Hematopoietic multipotent progenitor cell treated with erythropoietin and hydrocortisone succinate and interleukin-3 and kit ligand, for 4 days (in vitro differentiated cells): ENCODE data around the gene SMARCC2.
"Not testable (repeated sequence)": the region's sequence is repeated elsewhere in the genome, so short reads cannot be mapped to it uniquely, and the experiment has no call there.

Experiments used
- DNase-seq: peaks from one replicate; pipeline ENCODE4 v3.0.0-alpha.2; 2015

The SMARCC2 gene

DNA sequence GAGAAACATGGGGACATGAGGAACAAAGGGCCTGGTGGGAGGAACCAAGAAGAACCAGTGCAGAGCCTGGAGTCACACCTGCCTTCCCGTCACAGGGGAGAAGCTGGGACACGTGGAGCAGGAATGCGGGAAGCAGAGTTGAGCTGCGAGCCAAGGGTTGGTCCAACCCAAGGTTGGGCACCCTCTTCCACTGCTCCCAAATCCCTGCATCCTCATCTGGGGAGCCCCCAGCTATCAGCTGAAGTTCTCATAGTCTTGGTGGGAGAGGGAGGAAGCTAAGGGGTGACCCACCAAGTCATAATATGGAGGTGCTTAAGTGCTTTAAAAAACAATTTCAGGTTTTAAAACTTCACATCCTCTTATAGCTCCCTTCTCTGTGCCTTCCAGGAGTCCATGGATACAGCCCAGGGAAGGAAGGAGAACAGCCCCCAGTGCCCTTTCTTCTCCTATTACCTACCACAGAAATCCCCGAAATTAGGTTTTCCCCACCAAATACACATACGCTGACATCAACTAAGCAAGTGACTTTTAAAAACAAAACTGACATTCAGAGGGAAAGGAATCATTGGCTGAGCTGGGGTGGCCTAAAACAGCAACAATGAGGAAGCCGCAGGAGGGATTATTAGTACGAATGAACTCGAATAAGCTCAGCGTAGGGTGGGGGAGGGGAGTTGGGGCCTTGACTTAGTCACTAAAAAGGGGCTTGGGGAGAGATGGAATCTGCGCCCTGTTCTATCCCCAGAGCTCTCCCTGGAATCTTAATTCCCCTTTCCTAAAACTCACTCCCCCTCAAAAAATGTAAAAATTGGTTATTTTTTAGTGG lies 26.6 kb downstream of the SMARCC2 start:
- DNase-seq, result no peak

DNA sequence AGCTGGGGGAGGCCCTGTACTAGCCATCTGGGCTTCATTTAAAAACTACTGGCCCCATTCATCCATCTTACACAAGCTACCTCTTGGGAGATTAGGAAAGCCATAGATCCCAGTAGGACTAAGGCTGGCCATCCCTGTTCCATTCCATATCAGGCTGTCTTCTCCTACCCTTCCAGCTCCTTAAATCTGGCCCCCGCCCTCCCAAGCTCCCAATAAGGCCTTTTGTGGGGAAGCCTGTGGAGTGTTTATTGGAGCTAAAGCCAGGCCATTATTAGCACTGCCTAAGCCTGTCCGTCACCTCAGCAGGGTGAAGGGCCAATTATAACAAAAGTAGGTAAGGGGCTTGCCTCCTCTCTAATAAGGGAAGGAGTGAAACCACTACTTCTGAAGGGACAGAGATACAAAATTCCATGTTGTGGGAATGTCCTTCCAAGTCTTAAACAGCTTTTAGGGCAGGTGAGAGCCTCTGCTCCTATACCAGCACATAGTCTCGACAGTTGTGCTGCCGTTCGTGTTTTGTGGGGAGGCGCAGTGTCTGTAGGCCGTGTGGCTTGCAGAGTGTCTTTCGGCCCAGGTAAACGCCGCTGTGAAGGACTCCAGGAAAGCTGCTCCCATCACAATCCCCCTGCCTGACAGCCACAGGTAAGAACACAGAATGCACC lies 27.5 kb downstream of the SMARCC2 start:
- no peak for DNase-seq

DNA sequence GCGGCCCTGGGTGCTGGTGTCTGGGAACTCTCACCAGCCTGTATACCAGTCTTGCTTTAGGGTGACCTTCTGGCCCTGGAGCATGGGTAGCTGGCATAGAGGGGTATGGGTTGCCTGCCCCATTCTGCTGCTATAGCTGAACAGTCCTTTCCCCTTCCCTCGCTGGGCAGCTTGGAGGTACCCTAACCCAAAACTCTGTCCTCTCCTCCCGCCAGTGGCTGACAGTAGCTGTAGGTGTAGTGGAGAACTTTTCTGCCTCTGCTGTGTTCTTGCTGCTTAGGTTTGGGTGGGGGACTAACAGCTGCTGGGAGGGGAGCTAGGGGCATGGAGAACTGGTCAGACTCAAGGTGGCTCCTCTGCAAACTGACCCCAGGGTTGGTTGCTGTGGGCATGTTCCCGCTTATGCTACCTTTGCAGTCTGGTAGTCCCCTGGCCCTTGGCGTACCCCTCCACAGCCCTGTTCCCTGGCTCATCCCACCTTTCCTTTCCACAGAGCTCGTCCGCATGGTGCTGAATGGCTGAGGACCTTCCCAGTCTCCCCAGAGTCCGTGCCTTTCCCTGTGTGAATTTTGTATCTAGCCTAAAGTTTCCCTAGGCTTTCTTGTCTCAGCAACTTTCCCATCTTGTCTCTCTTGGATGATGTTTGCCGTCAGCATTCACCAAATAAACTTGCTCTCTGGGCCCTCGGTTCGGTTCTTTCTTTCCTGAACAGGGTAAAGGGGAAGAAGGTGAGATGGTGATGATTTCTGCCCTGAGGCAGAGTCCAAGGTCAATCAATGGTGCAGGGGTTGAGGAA lies 28.2 kb downstream of the SMARCC2 start:
- DNase-seq, result no peak

DNA sequence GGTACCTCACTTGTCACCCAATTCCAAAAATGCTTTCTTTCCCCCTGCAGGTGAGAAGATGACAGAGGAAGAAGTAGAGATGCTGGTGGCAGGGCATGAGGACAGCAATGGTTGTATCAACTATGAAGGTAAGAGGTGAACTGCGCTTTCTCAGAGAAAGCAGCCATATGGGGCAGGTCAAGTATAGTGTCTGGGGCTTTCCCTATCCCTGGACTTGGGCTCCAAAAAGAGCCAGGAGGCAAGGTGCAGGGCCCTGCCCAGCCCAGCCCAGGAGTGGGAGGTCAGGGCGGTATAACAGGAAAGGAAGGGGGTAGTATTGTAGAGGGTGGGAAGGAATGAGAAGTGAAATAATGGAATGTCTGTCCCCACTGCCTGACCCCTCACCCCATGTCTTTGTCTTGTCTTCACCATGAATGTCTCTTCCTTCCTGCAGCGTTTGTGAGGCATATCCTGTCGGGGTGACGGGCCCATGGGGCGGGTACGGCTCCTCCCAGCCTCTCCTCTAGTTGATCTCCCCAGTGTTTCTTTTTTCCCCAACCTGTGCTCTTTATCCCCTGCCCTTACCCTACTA lies 29.0 kb downstream of the SMARCC2 start:
- peak; percentile 49 for DNase-seq

DNA sequence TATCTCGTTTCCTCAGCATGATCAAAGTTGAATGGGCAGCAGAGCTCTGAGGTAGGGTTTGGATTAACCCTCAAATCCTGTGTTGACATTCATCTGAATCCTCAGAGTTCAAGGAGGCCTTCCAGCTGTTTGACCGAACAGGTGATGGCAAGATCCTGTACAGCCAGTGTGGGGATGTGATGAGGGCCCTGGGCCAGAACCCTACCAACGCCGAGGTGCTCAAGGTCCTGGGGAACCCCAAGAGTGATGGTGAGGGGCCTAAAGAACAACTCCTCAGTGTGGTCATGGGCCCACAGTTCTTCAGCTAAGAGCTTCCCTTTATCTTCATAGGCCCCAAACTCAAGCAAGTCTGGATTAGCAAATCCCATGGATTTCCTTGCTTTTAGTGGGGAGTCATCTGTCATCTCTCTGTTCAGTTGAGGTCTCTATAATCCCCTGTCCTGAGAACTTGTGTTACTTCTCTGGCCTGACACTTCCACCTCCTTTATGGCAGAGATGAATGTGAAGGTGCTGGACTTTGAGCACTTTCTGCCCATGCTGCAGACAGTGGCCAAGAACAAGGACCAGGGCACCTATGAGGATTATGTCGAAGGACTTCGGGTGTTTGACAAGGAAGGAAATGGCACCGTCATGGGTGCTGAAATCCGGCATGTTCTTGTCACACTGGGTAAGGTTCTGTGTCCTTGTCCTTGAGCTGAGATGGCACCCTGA lies 29.6 kb downstream of the SMARCC2 start:
- no peak for DNase-seq

DNA sequence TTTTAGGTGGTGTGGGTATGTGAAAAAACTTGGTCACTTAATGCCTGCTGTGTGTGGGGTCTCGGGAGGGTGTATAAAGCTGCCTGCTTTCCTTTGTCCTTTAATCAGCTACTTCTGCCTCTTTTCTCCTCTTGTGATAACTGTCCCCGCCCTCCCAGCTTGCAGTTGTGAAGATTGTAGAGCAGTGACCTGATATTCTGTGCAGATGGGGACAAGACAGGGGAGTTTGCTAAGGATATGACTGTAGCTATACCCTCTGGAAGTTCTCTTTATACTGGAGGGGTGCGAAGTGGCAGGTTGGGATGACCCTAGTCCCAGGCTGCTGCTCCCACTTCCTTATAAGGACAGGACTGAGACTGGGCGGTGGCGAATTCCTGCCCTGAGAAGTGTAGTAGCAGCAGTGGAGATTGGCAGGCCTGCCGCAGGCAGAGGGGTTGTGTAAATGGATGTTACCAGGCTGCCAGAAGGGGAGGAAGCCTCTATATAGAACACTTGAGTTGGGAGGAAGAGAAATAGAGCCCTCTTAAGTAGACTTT lies 30.3 kb downstream of the SMARCC2 start:
- DNase-seq, result peak; percentile 78

DNA sequence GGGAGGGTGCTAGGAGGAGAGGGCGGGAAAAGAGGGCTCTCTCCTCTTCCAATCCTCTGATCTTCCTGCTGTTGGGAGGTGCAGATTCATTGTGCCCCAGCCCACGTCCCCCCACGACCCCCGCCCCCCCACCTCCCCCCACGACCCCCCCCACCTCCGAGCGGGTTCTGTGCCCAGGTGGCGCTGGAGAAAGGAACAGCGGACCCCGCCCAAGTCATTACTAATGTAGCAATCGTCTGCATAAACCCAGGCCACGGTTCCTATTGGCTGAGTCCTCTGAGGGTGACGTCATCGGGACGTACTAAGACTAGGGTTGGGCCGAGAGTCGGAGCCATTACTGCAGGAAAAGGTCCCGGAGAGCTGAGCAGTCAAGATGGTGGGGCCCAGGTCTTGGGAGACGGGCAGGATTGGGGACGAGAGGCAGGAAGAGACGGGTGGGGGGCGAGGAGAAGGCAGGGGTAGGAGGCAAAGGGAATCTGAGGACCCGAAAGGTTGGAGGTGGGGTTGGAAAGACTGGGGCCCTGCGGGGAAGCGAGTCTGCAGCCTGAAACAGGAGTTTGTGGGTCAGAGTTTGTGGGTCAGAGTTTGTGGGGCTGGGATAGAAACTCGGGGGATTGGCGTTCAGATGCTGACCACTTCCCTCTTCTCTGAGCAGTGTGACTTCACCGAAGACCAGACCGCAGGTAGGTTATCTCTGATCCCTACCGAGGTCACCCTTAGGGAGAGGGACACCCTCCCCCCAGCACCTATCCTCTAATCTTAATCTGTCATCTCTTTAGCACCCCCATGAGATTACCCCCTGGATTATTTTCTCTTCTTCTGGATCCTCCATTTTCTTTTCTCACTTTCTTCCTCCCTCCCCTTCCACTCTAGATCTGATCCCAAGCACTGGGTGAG lies 31.0 kb downstream of the SMARCC2 start, which contains the start of gene MYL6:
MYL6 (plus strand) TSS at position 331 of the 897 bp plus-strand sequence; CDS start at position 374, 43 bp downstream.
- peak; percentile 99 for DNase-seq

DNA sequence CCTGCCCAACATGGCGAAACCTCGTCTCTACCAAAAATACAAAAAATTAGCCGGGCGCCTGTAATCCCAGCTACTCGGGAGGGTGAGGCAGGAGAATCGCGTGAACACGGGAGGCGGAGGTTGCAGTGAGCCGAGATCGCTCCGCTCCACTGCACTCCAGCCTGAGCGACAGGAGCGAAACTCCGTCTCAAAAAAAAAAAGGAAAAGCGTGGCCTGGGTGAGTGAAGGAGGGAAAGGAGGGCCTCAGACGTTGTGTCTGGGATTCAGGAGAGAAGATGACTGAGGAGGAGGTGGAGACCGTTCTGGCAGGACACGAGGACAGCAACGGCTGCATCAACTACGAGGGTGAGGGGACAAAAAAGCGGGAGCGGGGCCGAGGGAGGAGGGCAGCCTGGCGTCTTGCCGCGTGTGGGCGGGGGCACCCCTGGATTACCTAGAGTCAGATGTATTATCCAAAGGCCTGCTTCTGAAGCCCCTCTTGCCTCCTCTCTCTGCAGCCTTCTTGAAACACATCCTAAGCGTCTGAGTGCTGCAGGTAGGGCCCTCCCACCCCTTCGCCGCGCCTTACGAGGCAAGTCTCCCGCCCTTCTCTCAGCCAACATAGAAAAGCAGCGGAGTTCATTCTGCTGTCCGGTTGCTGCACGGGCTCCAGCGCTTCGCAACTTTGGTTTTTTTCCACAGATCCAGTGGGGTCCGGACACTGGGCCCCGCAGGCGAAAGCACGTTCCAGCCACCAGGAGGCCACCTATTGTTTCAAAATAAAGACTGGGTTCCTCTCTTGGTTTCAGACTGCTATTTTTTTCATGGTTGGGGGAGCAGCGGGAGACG lies 31.9 kb downstream of the SMARCC2 start:
- peak; percentile 87 for DNase-seq

DNA sequence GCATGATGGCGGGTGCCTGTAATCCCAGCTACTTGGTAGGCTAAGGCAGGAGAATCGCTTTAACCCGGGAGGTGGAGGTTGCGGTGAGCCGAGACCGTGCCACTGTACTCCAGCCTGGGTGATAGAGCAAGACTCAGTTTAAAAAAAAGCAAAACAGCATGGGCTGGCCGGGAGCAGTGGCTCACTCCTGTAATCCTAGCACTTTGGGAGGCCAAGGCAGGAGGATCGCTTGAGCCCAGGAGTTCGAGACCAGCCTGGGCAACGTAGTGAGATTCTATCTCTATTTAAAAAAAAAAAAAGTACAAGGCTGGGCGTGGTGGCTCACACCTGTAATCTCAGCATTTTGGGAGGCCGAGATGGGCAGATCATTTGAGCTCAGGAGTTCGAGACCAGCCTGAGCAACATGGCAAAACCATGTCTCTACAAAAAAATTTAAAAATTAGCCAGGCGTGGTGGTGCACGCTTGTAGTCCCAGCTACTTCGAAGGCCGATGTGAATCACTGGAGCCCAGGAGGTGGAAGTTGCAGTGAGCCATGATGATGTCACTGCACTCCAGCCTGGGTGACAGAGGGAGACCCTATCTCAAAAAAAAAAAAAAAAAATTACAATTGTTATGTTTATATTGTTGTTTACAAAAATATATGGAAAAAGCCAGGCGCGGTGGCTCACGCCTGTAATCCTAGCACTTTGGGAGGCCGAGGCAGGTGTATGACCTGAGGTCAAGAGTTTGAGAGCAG lies 32.7 kb downstream of the SMARCC2 start:
- not testable (repeated sequence) for DNase-seq

DNA sequence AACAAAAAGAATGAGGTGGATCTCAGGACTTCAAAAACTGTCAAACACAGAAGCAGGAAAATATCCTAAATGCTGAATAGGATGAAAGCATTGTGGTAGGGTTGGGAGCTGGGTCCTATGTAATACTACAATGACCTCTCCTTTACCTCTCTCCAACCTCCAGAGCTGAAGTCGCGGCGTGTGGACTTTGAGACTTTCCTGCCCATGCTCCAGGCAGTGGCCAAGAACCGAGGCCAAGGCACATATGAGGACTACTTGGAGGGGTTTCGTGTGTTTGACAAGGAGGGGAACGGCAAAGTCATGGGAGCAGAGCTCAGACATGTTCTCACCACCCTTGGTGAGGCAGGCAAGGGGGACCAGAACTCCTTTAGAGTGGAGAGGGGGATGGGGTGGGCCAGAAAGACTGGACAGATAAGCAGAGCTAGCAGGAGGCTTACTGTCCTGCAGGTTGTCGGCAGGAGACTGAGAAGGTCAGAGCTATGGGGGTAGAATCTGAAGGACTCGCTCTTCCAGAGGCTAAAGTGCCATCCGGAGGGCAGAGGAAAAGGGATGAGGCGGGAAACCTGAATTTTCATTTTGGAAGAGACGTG lies 33.9 kb downstream of the SMARCC2 start:
- no peak for DNase-seq

DNA sequence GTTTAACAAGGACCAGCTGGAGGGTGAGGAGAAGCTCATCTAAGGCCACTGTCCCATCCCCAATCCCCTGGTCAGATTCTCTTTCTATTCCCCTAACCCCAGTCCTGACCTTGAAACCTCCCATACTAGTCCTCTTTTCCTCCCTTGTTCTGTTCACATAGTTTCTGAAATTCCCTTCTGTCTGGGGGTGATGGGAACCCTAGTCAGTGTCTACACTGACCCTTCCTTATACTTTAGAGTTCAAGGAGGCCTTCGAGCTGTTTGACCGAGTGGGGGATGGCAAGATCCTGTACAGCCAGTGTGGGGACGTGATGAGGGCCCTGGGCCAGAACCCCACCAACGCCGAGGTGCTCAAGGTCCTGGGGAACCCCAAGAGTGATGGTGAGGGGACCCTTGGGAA lies 34.5 kb downstream of the SMARCC2 start:
- no peak for DNase-seq

DNA sequence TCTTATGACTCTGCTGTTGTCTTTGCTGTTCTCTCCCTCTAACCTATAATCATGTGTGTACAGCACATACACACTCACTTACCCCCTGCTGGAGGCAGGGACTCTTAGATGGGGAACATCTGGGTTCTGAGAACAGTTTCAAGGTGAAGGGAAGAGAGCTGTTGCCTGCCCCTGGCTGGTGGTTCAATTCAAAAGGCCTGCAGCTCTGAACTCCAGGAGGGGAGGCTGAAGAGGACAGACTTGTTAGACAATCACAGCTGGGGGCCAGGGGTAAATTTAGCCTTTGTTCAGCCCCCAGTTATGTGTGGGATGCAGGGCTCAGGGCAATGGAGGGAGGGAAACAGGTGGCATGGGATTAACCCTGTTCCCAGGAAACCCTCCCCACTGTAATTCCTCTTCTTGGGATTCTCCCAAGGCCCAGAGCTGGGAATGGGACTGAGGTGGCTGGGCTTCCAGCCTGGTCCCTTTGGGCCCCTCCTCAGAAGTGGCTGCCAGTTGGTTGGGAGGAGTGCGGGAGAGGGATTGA lies 35.0 kb downstream of the SMARCC2 start:
- no peak for DNase-seq

DNA sequence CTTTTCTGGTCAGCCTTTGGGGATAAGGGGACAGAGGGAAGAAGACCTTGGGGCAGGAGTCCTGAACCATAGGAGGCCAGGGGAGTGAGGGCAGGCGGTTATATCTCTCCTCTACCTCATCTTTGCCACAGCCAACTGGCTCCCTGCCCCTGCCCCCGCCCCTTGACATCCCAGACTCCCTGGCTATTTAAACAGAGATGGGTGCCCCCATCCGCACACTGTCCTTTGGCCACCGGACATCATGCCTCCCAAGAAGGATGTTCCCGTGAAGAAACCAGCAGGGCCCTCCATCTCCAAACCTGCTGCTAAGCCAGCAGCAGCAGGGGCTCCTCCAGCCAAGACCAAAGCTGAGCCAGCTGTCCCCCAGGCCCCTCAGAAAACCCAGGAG lies 35.6 kb downstream of the SMARCC2 start:
- no peak for DNase-seq

DNA sequence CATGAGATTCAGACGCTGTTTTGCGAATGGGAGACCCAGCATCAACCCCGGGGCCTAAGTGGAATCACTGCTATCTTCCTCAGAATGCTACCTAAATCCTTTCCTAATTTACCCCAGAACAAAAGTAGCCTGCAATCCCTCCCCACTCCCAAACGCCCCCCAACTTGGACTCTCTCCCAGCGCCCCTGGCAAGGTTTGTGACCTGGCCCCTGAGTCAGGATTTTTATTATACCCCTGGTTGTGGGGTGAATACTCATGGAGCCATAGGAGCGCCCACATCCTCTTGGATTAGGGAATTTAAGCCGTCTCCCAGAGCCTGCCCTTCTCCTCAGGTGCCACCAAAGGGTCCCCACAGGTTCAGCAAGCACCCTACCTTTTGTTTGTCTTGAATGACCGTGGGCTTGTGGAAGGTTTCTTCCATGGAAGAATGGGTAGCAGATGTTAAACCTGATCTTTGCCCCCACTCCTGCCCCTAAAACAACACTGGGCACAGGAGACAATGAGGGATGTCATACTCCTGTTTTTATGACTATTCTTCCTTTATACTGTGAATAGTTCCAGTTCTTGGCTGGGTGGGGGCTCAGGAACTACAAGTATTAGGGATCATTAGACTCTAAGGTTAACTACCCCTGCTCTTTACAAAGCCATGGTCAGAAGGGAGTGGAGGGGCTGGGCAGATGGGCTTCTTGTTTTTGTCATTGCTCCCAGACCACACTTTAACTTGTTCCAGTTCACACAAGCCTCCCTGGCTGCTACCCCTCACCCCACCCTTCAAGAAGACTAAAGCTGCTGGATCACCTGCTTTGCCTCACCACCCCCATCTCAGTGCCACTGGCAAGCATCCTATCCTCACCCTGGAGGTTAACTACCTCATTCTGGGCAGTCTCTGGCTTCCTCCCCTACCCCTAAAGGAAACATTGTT lies 36.3 kb downstream of the SMARCC2 start:
- no peak for DNase-seq

DNA sequence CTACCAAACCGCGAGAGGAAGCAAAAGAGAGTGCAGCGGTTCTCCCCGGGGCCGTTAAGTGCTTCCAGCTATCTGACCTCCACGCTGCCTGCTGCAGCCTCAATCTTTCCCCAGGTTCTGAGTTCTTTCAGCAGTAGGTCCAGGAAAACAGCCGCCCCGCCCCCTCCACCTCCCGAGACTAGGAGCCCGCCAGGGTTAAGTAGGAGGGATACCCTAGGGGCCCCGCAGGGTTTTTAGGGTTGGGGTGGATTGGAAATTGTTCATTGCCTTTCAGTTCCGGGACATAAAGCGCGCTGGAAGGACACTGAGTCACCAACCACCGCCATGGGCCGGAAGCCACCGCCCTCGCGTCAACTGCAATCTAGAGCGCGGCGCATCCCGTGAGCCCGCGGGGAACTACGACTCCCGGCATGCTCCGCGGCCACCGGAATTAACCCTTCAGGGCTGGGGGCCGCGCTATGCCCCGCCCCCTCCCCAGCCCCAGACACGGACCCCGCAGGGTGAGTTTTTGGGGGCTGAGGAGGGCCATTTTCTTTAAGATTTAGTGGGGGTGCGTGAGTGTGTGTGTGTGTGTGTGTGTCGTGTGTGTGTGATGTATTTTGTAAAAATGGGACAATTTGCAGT lies 37.0 kb downstream of the SMARCC2 start, which contains the start of gene MYL6B:
MYL6B (plus strand) TSS at position 456 of the 624 bp plus-strand sequence. CDS start 1,332 bp downstream, outside the sequence.
- DNase-seq, result peak; percentile 97

DNA sequence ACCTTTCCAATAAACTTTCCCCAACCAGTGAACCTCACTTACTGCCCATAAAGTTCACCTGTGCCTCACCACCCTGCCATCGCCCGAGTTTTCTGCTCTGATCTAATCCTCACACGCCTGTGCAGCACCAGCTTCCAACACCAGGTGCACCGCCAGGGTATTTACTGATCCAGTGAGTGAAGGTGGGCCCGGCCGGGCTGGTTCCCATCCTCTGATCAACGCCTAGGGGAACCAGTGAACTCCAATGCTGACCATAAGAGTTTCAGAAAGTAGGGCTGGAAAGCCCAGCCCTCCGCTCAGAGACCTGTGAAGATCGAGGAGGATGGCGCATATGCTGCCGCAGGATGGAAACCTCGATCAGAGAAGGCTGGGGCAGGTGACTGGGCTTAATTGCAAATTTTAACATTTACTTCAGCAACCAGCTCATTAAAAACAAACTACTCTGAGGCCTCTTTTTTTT lies 37.6 kb downstream of the SMARCC2 start:
- DNase-seq, result peak; percentile 80

DNA sequence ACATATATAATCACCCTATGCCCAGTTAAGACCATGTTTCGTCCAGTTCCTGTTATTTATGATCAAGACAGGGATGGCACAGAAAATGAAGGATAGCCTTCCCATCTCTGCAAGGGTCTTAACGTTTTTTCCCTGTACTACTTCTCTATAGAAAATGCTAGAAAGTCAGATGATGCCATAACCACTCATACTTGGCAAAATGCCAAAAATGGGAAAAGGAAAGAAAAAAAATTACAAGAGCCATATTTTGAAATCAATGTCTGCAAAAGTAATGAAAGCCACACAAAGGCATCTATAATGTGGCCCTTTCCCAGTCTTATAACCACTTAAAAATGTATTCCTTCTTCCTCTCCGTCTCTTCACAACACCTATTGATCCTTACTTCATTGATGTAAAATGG lies 38.7 kb downstream of the SMARCC2 start:
- DNase-seq, result peak; percentile 65
